ENCODE data around the gene PRAMEF10. TPM values are rescaled to one million over a fixed set of nuclear protein-coding genes. Genes with fewer than 3 reads are reported as not detected.
"Not testable (repeated sequence)": the region's sequence is repeated elsewhere in the genome, so short reads cannot be mapped to it uniquely, and the experiment has no call there.

PRAMEF10 gene
- total RNA-seq (not detected), polyA plus RNA-seq (not detected)
- long read RNA-seq, donor 1 = 0 reads
- long read RNA-seq, donor 2 = 0 reads
- long read RNA-seq, donor 3 = 0 reads
- long read RNA-seq, donor 4 = 0 reads
- long read RNA-seq, donor 5 = 0 reads
- long read RNA-seq, donor 6 = 0 reads
- long read RNA-seq, donor 7 = 0 reads
- long read RNA-seq, donor 8 = 0 reads
- long read RNA-seq, donor 9 = 0 reads
- long read RNA-seq, donor 10 = 0 reads

GRCh38 chr1:12898170-12898569, at the start of gene PRAMEF10:
PRAMEF10 (minus strand) TSS chr1:12898270; CDS start chr1:12895847, 2,423 bp downstream.
- H3K36me3 ChIP-seq; H3K9me3 ChIP-seq; DNase-seq; H3K4me1 ChIP-seq; H3K27me3 ChIP-seq; H3K4me3 ChIP-seq; H3K27ac ChIP-seq; intact Hi-C loops (cut with DNase I; ENCODE audit: low total_unique reads): not testable (repeated sequence)
- 50% methylated on average over 1 of the region's 1 CpG; no CpG with 5 or more reads in 4 of the 5 donors for WGBS, 5 donors

- H3K27ac ChIP-seq; H3K4me3 ChIP-seq; intact Hi-C loops (cut with DNase I; ENCODE audit: low total_unique reads); H3K4me1 ChIP-seq; H3K27me3 ChIP-seq; H3K9me3 ChIP-seq; H3K36me3 ChIP-seq; DNase-seq: not testable (repeated sequence)
- 59 to 100% (median 76%) methylated on average over 1 to 2 of the region's 4 CpGs for WGBS, 5 donors
Observed at GRCh38 chr1:12947480-12947879, 49.4 kb upstream of the PRAMEF10 start, which contains the start of gene PRAMEF6. PRAMEF6 (minus strand) TSS chr1:12947580; CDS start chr1:12942518, 5,062 bp downstream.

- H3K4me1 ChIP-seq; H3K4me3 ChIP-seq; H3K9me3 ChIP-seq; intact Hi-C loops (cut with DNase I; ENCODE audit: low total_unique reads); H3K27me3 ChIP-seq; H3K27ac ChIP-seq; DNase-seq; H3K36me3 ChIP-seq: not testable (repeated sequence)
- WGBS, 5 donors = 10 to 49% (median 41%) methylated on average over 1 to 3 of the region's 5 CpGs; no CpG with 5 or more reads in 2 of the 5 donors
Observed at GRCh38 chr1:12924368-12924767, 26.3 kb upstream of the PRAMEF10 start.

GRCh38 chr1:12921749-12922148, 23.7 kb upstream of the PRAMEF10 start:
- intact Hi-C loops (cut with DNase I; ENCODE audit: low total_unique reads) = not testable (repeated sequence)
- 60 to 76% (median 71%) methylated on average over 1 to 2 of the region's 2 CpGs for WGBS, 5 donors

GRCh38 chr1:12916310-12916709, 18.2 kb upstream of the PRAMEF10 start, which contains the start of gene PRAMEF7:
PRAMEF7 (plus strand) TSS chr1:12916610; CDS start chr1:12917693, 1,083 bp downstream.
- H3K36me3 ChIP-seq; intact Hi-C loops (cut with DNase I; ENCODE audit: low total_unique reads); H3K9me3 ChIP-seq; H3K4me3 ChIP-seq; H3K27ac ChIP-seq; H3K27me3 ChIP-seq; H3K4me1 ChIP-seq; DNase-seq: not testable (repeated sequence)
- no CpG with 5 or more reads among the region's 1 CpG for WGBS, 5 donors

More at GRCh38 chr1:12921749-12922148, 23.7 kb upstream of the PRAMEF10 start:
- not testable (repeated sequence) for H3K36me3 ChIP-seq, H3K9me3 ChIP-seq, H3K27ac ChIP-seq, H3K4me1 ChIP-seq, DNase-seq, H3K27me3 ChIP-seq, H3K4me3 ChIP-seq

GRCh38 chr1:12903793-12904572, 5.9 kb upstream of the PRAMEF10 start:
- WGBS, 5 donors = 56 to 100% (median 71%) methylated on average over 2 to 4 of the region's 5 CpGs
- H3K9me3 ChIP-seq; intact Hi-C loops (cut with DNase I; ENCODE audit: low total_unique reads): not testable (repeated sequence)

GRCh38 chr1:12899186-12899585, 1.1 kb upstream of the PRAMEF10 start:
- H3K27ac ChIP-seq; H3K4me3 ChIP-seq; H3K36me3 ChIP-seq; H3K9me3 ChIP-seq; H3K27me3 ChIP-seq; DNase-seq; H3K4me1 ChIP-seq; intact Hi-C loops (cut with DNase I; ENCODE audit: low total_unique reads): not testable (repeated sequence)

More at GRCh38 chr1:12903793-12904572, 5.9 kb upstream of the PRAMEF10 start:
- not testable (repeated sequence) for H3K36me3 ChIP-seq, H3K27me3 ChIP-seq, H3K4me1 ChIP-seq, H3K27ac ChIP-seq, DNase-seq, H3K4me3 ChIP-seq

- H3K36me3 ChIP-seq; intact Hi-C loops (cut with DNase I; ENCODE audit: low total_unique reads); H3K4me3 ChIP-seq; H3K4me1 ChIP-seq; DNase-seq; H3K27me3 ChIP-seq; H3K9me3 ChIP-seq; H3K27ac ChIP-seq: not testable (repeated sequence)
- WGBS, 5 donors = 66 to 81% (median 74%) methylated on average over 3 of the region's 3 CpGs
Observed at GRCh38 chr1:12886101-12886500, 12.0 kb downstream of the PRAMEF10 start, which contains the start of gene PRAMEF4. PRAMEF4 (minus strand) TSS chr1:12886201; CDS start chr1:12883394, 2,807 bp downstream.

GRCh38 chr1:12878453-12878852, 19.6 kb downstream of the PRAMEF10 start:
- H3K9me3 ChIP-seq; DNase-seq; H3K27ac ChIP-seq; H3K4me1 ChIP-seq; H3K36me3 ChIP-seq; H3K4me3 ChIP-seq; H3K27me3 ChIP-seq; intact Hi-C loops (cut with DNase I; ENCODE audit: low total_unique reads): not testable (repeated sequence)
- WGBS, 5 donors = 74 to 86% (median 82%) methylated on average over 2 to 3 of the region's 4 CpGs

- H3K27me3 ChIP-seq; H3K36me3 ChIP-seq; H3K4me3 ChIP-seq; intact Hi-C loops (cut with DNase I; ENCODE audit: low total_unique reads); DNase-seq; H3K4me1 ChIP-seq; H3K9me3 ChIP-seq; H3K27ac ChIP-seq: not testable (repeated sequence)
- 74 to 88% (median 78%) methylated on average over 4 of the region's 7 CpGs; no CpG with 5 or more reads in 2 of the 5 donors for WGBS, 5 donors
Observed at GRCh38 chr1:12863131-12863880, 34.8 kb downstream of the PRAMEF10 start.

GRCh38 chr1:12856786-12857185, 41.3 kb downstream of the PRAMEF10 start, which contains the start of gene PRAMEF2:
PRAMEF2 (plus strand) TSS chr1:12857086; CDS start chr1:12859010, 1,924 bp downstream.
- H3K4me3 ChIP-seq; H3K4me1 ChIP-seq; H3K27me3 ChIP-seq; H3K27ac ChIP-seq; H3K9me3 ChIP-seq; DNase-seq; H3K36me3 ChIP-seq; intact Hi-C loops (cut with DNase I; ENCODE audit: low total_unique reads): not testable (repeated sequence)
- WGBS, 5 donors = 65 to 79% (median 69%) methylated on average over 1 to 2 of the region's 2 CpGs; no CpG with 5 or more reads in 1 of the 5 donors
